K562 (cell line): ENCODE results near the gene CALML3. TPM values are rescaled to one million over a fixed set of nuclear protein-coding genes. Genes with fewer than 3 reads are reported as not detected.

ENCODE experiments used
- ATAC-seq: fragments of 200-7000 bp; cut with Tn5 transposase; 3 replicates; pipeline ENCODE4 v1.9.1; 2020; ENCODE audit warnings: moderate library complexity
- BruUV-seq: library from RNA; stranded (reverse); fragments of 400-500 nt; replicated peaks from 2 replicates; lab custom pipeline; 2021; lab: Mats Ljungman, UMichigan
- CTCF ChIA-PET: fragments of 300-600 bp; formaldehyde crosslinking; extraction: SDS; loops from one replicate; lab custom pipeline; 2021; ENCODE audit warnings: low intra/inter-chr PET ratio; lab: Yijun Ruan, JAX
- POLR2A ChIA-PET: fragments of 300-600, 350-650 bp; sonication (Branson Sonifier 250); formaldehyde crosslinking; extraction: SDS; loops from one replicate; lab custom pipeline; 2021; ENCODE audit warnings: antibody characterized with exemption, inconsistent platforms; lab: Yijun Ruan, JAX
- DNase-seq, 4 experiments: peaks; one replicate each; pipeline versions ENCODE4 v3.0.0 to v3.0.0-alpha.2; 2011 to 2018; ENCODE audit warnings: low spot score in 3 of 4, mixed read lengths in 3 of 4; ENCODE audit errors: extremely low read depth in 1 of 4
- FAIRE-seq: peaks from 2 replicates; lab custom pipeline; 2011; peaks lifted over from hg19 to GRCh38; lab: Jason Lieb, UNC
- H2AFZ ChIP-seq: 2 replicates; pipeline ENCODE4 v1.6.0; 2011; ENCODE audit warnings: low read depth, low read length, control low read depth, inconsistent platforms
- H3K27ac ChIP-seq: fragments of 200-600 bp; 3 replicates; pipeline ENCODE4 v1.8.0; 2011; ENCODE audit warnings: low read depth, mild to moderate bottlenecking, control low read depth, inconsistent platforms, low read length, moderate library complexity, mixed read lengths; ENCODE audit errors: extremely low read depth
- H3K27me3 ChIP-seq, 2 experiments: fragments of 300-600 bp in 1 of 2; 2 replicates in 1 of 2; 3 replicates in 1 of 2; pipeline versions ENCODE4 v1.6.0 to v1.8.0; 2011; ENCODE audit warnings: inconsistent platforms in 2 of 2, low read length in 2 of 2, mild to moderate bottlenecking in 1 of 2, mixed read lengths in 1 of 2, moderate library complexity in 1 of 2; ENCODE audit not compliant: control insufficient read depth in 2 of 2, insufficient read depth in 2 of 2
- H3K36me3 ChIP-seq: fragments of 300-600 bp; 3 replicates; pipeline ENCODE4 v1.8.0; 2011; ENCODE audit warnings: mild to moderate bottlenecking, low read length, inconsistent platforms; ENCODE audit not compliant: control insufficient read depth, insufficient read depth
- H3K4me1 ChIP-seq, 2 experiments: fragments of 200-600 bp in 1 of 2; replicated peaks in 1 of 2; 2 replicates in 1 of 2; 3 replicates in 1 of 2; pipeline versions ENCODE4 v1.5.1 to v1.8.0; 2011; ENCODE audit warnings: inconsistent platforms in 2 of 2, low read length in 2 of 2, mild to moderate bottlenecking in 1 of 2, mixed read lengths in 1 of 2, moderate library complexity in 1 of 2; ENCODE audit not compliant: control insufficient read depth in 2 of 2, insufficient read depth in 2 of 2
- H3K4me2 ChIP-seq: 2 replicates; pipeline ENCODE4 v1.6.1; 2011; ENCODE audit warnings: low read length, control low read depth, inconsistent platforms, mixed read lengths; ENCODE audit not compliant: insufficient read depth
- H3K4me3 ChIP-seq: fragments of 200-600 bp; sonication (generic), shearing (Covaris generic); 2 replicates; pipeline ENCODE4 v1.5.1; 2016; ENCODE audit warnings: control low read depth, inconsistent platforms
- H3K79me2 ChIP-seq: fragments of 200-600 bp; 3 replicates; pipeline ENCODE4 v1.8.0; 2011; ENCODE audit warnings: low read length, inconsistent platforms; ENCODE audit not compliant: control insufficient read depth, insufficient read depth
- H3K9ac ChIP-seq, 2 experiments: 2 replicates each; pipeline versions ENCODE4 v1.6.0 to v1.6.1; 2011; ENCODE audit warnings: low read depth in 2 of 2, low read length in 2 of 2, control low read depth in 1 of 2, inconsistent platforms in 1 of 2, mild to moderate bottlenecking in 1 of 2, mixed read lengths in 1 of 2; ENCODE audit not compliant: insufficient read depth in 1 of 2
- H3K9me1 ChIP-seq: one replicate; pipeline ENCODE4 v1.6.0; 2011; ENCODE audit warnings: inconsistent platforms, mild to moderate bottlenecking, low read length, moderate library complexity; ENCODE audit not compliant: control insufficient read depth, insufficient read depth
- H3K9me3 ChIP-seq: replicated peaks from 2 replicates; pipeline ENCODE4 v1.5.1; 2011; ENCODE audit warnings: low read depth, low read length, inconsistent platforms; ENCODE audit not compliant: control insufficient read depth, insufficient read depth
- H4K20me1 ChIP-seq: replicated peaks from 2 replicates; pipeline ENCODE4 v1.6.1; 2011; ENCODE audit warnings: low read length, inconsistent platforms, mixed read lengths; ENCODE audit not compliant: control insufficient read depth, insufficient read depth
- ATF3 ChIP-seq, 2 experiments: fragments of 450-650 bp in 1 of 2; sonication (generic) in 1 of 2; formaldehyde crosslinking in 1 of 2; IDR thresholded peaks in 1 of 2; conservative IDR thresholded peaks in 1 of 2; 2 replicates each; pipeline versions ENCODE4 v1.6.1 to v1.8.1; 2016 to 2023; ENCODE audit warnings: mild to moderate bottlenecking in 2 of 2, moderate library complexity in 2 of 2, inconsistent platforms in 1 of 2, missing genetic modification reagents in 1 of 2
- BRD9 ChIP-seq: fragments of 450-650 bp; IDR thresholded peaks from 2 replicates; pipeline ENCODE4 v1.6.1; 2018; ENCODE audit warnings: low read depth; ENCODE audit not compliant: partially characterized antibody
- CBFA2T3 ChIP-seq: fragments of 450-650 bp; IDR thresholded peaks from 2 replicates; pipeline ENCODE4 v1.6.1; 2017
- EZH2 ChIP-seq: IDR thresholded peaks from 2 replicates; pipeline ENCODE4 v1.6.1; 2012; ENCODE audit warnings: low read depth, mild to moderate bottlenecking, inconsistent platforms, low read length, borderline replicate concordance
- GATAD2A ChIP-seq: fragments of 450-650 bp; IDR thresholded peaks from 2 replicates; pipeline ENCODE4 v1.6.1; 2017
- GTF2B ChIP-seq: IDR thresholded peaks from 2 replicates; pipeline ENCODE4 v1.6.1; 2011; ENCODE audit not compliant: insufficient read length; ENCODE audit errors: extremely low read depth
- JUN ChIP-seq, 2 experiments: sonication (generic) in 1 of 2; formaldehyde crosslinking in 1 of 2; IDR thresholded peaks; 2 replicates each; pipeline versions ENCODE4 v1.6.1 to v1.8.0; 2012 to 2022; ENCODE audit warnings: borderline replicate concordance in 2 of 2, mild to moderate bottlenecking in 2 of 2, improper control_type of control experiment in 1 of 2, low read depth in 1 of 2, low read length in 1 of 2, missing genetic modification reagents in 1 of 2
- PTTG1 ChIP-seq: fragments of 450-650 bp; IDR thresholded peaks from 2 replicates; pipeline ENCODE4 v1.6.1; 2016; ENCODE audit warnings: low read depth, mild to moderate bottlenecking, missing genetic modification characterization, missing compliant biosample characterization
- RFX1 ChIP-seq: fragments of 450-650 bp; IDR thresholded peaks from 2 replicates; pipeline ENCODE4 v1.6.1; 2016; ENCODE audit warnings: mild to moderate bottlenecking, moderate library complexity
- SETDB1 ChIP-seq: IDR thresholded peaks from one replicate; pipeline ENCODE4 v1.6.1; 2012; ENCODE audit warnings: low read length, control low read depth, inconsistent platforms
- TAL1 ChIP-seq: fragments of 450-650 bp; IDR thresholded peaks from 2 replicates; pipeline ENCODE4 v1.6.1; 2016; ENCODE audit warnings: mild to moderate bottlenecking
- TRIM28 ChIP-seq: fragments of 450-650 bp; IDR thresholded peaks from 2 replicates; pipeline ENCODE4 v1.6.1; 2017
- ZBTB8A ChIP-seq: fragments of 450-650 bp; IDR thresholded peaks from 2 replicates; pipeline ENCODE4 v1.6.1; 2018; ENCODE audit warnings: mild to moderate bottlenecking, moderate library complexity; ENCODE audit not compliant: partially characterized antibody
- ZNF445 ChIP-seq: fragments of 250-450 bp; sonication (Bioruptor Pico); IDR thresholded peaks from 2 replicates; pipeline ENCODE4 v1.4.0; 2020; ENCODE audit warnings: low read depth, mild to moderate bottlenecking, moderate library complexity
- WGBS: fragments of 100-300 bp; shearing (Covaris generic); methylation state at CpG from one replicate; pipeline ENCODE4 v1.1.6; 2016; ENCODE audit warnings: low coverage, mixed read lengths; ENCODE audit not compliant: insufficient coverage; ENCODE audit errors: missing lambda C conversion rate; 5-methylcytosine and 5-hydroxymethylcytosine counted together
- in situ Hi-C: fragments of 300-500 bp; cut with MboI; formaldehyde crosslinking; loops from 4 replicates; pipeline ENCODE4 v1.15.0; 2018; ENCODE audit warnings: inconsistent platforms, mixed read lengths
- intact Hi-C: fragments of 100-400 bp; cut with micrococcal nuclease; formaldehyde crosslinking; loops from 2 replicates; pipeline ENCODE4 v1.14.2; 2022
- polyA plus RNA-seq, 8 experiments: library from polyadenylated mRNA; depleted of rRNA in 4 of 8; stranded (reverse) in 5 of 8; unstranded in 3 of 8; fragments of >200 nt; fragmentation: Nextera tagmentation in 2 of 8; fragmentation: Illumina TruSeq in 1 of 8; extraction: Ambion mirVana in 2 of 8; extraction: Trizol in 1 of 8; gene quantifications; 2 replicates each; pipeline versions ENCODE4 v1.2.1 to v1.2.3, GENCODE V29; 2011 to 2014; ENCODE audit warnings: inconsistent platforms in 1 of 8, missing spikeins in 1 of 8
- total RNA-seq, 7 experiments: library from RNA; depleted of rRNA in 6 of 7; stranded (reverse); fragments of >200 nt in 6 of 7; fragmentation: Illumina TruSeq in 2 of 7; extraction: Trizol in 2 of 7; gene quantifications; 2 replicates each; pipeline versions ENCODE4 v1.2.1 to v1.2.3, GENCODE V29; 2011 to 2021; ENCODE audit warnings: low replicate concordance in 1 of 7

The CALML3 gene
- total and polyA plus RNA-seq, 9 of the 15 experiments (the other 6 are each of a cell fraction or from before 2014, with no cell fraction given): not detected

- ATAC-seq (no peak), DNase-seq (peak in 2 of 4 experiments; percentile 38 to 41), FAIRE-seq (peak; percentile 35)
- no peaks in the 10 kb centered on the region for H4K20me1 ChIP-seq
- BruUV-seq: no TSS peak
- 48% methylated on average over 3 of the region's 3 CpGs for WGBS
- intact Hi-C loops: no loop called here
- H3K36me3 ChIP-seq: no peaks in the 10 kb centered on the region
- H2AFZ ChIP-seq: no peak overlapping the region
- H3K9ac ChIP-seq: no peak overlapping the region
- ChIA-PET POLR2A (interaction anchor here (0.8 to 1.0 kb wide), 3 partner anchors 15 to 37 kb away, joined by 3 to 4 read pairs (median 3); no protein-coding TSS in a partner anchor), CTCF (no interaction called here)
- no peaks in the 10 kb centered on the region for H3K79me2 ChIP-seq
- H3K9me1 ChIP-seq: no peaks in the 10 kb centered on the region
- in situ Hi-C loops: no loop called here
- TF ChIP-seq PTTG1: no peak
- peak; percentile 86 for TF ChIP-seq RFX1
- peak; percentile 24 for TF ChIP-seq CBFA2T3
- TF ChIP-seq GATAD2A: no peak
- TF ChIP-seq JUN (IDR thresholded peaks at IDR 0.05; ENCODE audit: borderline replicate concordance, low read depth, low read length): 0 out of 2 replicates have a peak, but pooled peaks have one; percentile 24
- no peak for TF ChIP-seq JUN (CRISPR knock-in tag; IDR thresholded peaks at IDR 0.05; ENCODE audit: borderline replicate concordance)
- no peak for TF ChIP-seq GTF2B
- TF ChIP-seq EZH2: no peak
- TF ChIP-seq ATF3 (IDR thresholded peaks at IDR 0.05): peak; percentile 66
- TF ChIP-seq ATF3 (CRISPR knock-in tag; conservative IDR thresholded peaks at IDR 0.05): no peak
- TF ChIP-seq ZNF445 (CRISPR knock-in tag): no peak
- TF ChIP-seq ZBTB8A: no peak
- TF ChIP-seq SETDB1: no peak
- TF ChIP-seq TAL1: no peak
- no peak for TF ChIP-seq BRD9
- TF ChIP-seq TRIM28: no peak
- no peak overlapping the region for H3K27ac ChIP-seq
- no peak overlapping the region for H3K4me2 ChIP-seq
- no peaks in the 10 kb centered on the region for H3K9me3 ChIP-seq
- no peak overlapping the region for H3K4me3 ChIP-seq
- H3K4me1 ChIP-seq: peaks cover 24 to 29% of the 10 kb centered on the region in 2 experiments
- no peaks in the 10 kb centered on the region for H3K27me3 ChIP-seq
These were observed 41.9 kb downstream of the CALML3 start for GRCh38 chr10:5566614-5567013.
